ENCODE data around the gene CRY2.
"Not testable (repeated sequence)": the region's sequence is repeated elsewhere in the genome, so short reads cannot be mapped to it uniquely, and the experiment has no call there.

The CRY2 gene

DNA sequence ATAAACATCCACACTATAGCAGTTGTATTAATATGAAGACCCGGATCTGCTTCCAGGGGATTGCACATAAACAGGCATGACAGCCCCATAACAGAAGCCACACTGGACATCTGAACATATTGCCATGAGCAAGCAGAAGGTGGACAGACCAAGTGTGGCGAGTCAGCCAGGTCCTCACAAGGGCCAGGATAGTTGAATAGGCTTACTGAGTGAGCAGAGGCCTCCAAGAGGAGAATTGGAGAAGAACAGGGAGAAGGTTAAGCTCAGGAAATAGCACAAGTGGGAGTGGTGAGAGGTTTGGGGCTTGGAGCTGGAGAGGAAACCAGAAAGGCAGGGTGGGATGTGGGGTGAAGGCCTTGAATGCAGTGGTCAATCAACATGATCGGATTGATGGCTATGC lies 31.5 kb upstream of the CRY2 start:
- no peak overlapping the region for H3K9ac ChIP-seq (ENCODE audit: low read depth, low read length)
- H3K27ac ChIP-seq (ENCODE audit: low read length), result no peak overlapping the region
- no peaks in the 10 kb centered on the region for H3K9me3 ChIP-seq (ENCODE audit: insufficient read depth, low read depth, low read length)
- no peak overlapping the region for H3K4me3 ChIP-seq (ENCODE audit: low read length)
- peaks cover 4% of the 10 kb centered on the region; the same call in 1 of the 2 replicates for H3K27me3 ChIP-seq (ENCODE audit: insufficient read depth, low read length)
- H3K4me1 ChIP-seq (ENCODE audit: insufficient read depth, low read length), result peaks cover 7% of the 10 kb centered on the region; the same call in 1 of the 2 replicates
- H3K36me3 ChIP-seq (ENCODE audit: insufficient read depth, low read depth, low read length), result peaks cover 14% of the 10 kb centered on the region

DNA sequence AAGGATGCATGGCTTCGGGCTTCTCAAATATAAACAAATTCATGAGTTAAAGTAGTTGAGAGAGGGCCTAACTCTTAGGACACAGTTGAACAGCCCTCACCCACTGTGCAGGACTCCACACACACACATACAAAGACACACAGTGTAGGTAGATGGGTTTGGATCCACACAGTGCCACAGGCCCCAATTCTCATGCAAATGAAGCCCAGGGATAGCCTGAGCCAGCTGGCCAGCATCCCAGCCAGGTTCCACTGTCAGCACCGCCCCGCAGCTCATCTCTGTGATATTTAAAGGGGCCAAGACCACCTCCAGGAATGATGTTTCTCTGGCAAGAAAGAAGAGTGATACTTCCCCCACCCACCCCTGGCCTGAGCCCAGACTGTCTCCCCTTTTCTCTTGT lies 30.7 kb upstream of the CRY2 start:
- H3K27me3 ChIP-seq (ENCODE audit: insufficient read depth, low read length), result peaks cover 4% of the 10 kb centered on the region; the same call in 1 of the 2 replicates
- H3K27ac ChIP-seq (ENCODE audit: low read length), result no peak overlapping the region
- no peak overlapping the region; the same call in 1 of the 2 replicates for H3K4me3 ChIP-seq (ENCODE audit: low read length)
- H3K9me3 ChIP-seq (ENCODE audit: insufficient read depth, low read depth, low read length), result no peaks in the 10 kb centered on the region
- H3K4me1 ChIP-seq (ENCODE audit: insufficient read depth, low read length), result peaks cover 7% of the 10 kb centered on the region; the same call in 1 of the 2 replicates
- H3K9ac ChIP-seq (ENCODE audit: low read depth, low read length), result no peak overlapping the region
- H3K36me3 ChIP-seq (ENCODE audit: insufficient read depth, low read depth, low read length), result peaks cover 5% of the 10 kb centered on the region; the same call in 1 of the 2 replicates

DNA sequence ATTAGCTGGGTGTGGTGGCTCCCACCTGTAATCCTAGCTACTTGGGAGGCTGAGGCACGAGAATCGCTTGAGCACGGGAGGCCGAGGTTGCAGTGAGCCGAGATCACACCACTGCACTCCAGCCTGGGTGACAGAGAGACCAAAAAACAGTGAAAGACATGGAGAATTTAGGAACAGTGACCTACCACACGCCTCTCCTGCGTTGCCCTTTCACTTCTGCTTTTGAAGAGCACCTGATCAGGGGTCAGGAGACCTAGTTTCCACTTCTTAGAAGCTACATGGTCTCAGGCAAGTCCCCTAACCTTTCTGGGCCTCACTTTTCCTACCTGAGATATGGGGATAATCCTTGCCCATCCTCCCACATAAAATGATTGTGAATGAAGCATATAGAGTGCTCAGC lies 30.1 kb upstream of the CRY2 start:
- Histone ChIP-seq H3K9ac (ENCODE audit: low read depth, low read length) (no peak overlapping the region), H3K36me3 (ENCODE audit: insufficient read depth, low read depth, low read length) (no peaks in the 10 kb centered on the region), H3K27ac (ENCODE audit: low read length) (no peak overlapping the region), H3K27me3 (ENCODE audit: insufficient read depth, low read length) (peaks cover 4% of the 10 kb centered on the region; the same call in 1 of the 2 replicates), H3K4me1 (ENCODE audit: insufficient read depth, low read length) (peaks cover 7% of the 10 kb centered on the region; the same call in 1 of the 2 replicates), H3K9me3 (ENCODE audit: insufficient read depth, low read depth, low read length) (no peaks in the 10 kb centered on the region), H3K4me3 (ENCODE audit: low read length) (no peak overlapping the region)

DNA sequence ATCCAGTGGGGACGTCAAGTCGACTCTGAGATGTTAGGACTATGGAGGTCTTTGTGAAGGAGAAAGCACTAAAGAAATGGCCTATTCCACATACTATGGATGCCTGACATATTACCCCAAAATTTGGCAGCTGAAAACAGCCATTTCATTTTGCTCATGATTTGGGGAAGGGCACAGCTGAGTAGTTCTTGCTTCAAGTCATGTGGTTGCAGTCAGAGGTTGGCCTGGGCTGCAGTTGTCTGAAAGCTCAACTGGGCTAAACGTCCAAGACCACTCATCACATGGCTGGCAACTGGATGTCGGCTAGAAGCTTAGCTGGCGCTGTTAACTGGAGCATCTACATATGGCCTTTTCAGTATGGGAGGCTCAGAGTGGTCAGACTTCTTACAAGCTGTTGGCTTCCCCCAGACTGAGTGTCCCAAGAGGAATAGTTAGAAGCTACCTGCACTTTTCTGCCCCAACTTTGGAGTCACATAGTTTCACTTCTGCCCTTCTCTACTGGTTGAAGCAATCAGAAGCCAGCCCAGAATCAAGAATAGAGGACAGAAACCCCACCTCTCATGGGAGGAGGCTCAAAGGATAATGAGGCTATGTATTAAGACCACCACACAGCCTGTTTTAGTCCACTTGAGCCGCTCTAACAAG lies 28.2 kb upstream of the CRY2 start:
- Histone ChIP-seq H3K9me3 (ENCODE audit: insufficient read depth, low read depth, low read length) (no peaks in the 10 kb centered on the region), H3K36me3 (ENCODE audit: insufficient read depth, low read depth, low read length) (no peaks in the 10 kb centered on the region), H3K27me3 (ENCODE audit: insufficient read depth, low read length) (peaks cover 4% of the 10 kb centered on the region; the same call in 1 of the 2 replicates), H3K27ac (ENCODE audit: low read length) (no peak overlapping the region), H3K4me3 (ENCODE audit: low read length) (no peak overlapping the region), H3K4me1 (ENCODE audit: insufficient read depth, low read length) (peaks cover 7% of the 10 kb centered on the region; the same call in 1 of the 2 replicates), H3K9ac (ENCODE audit: low read depth, low read length) (no peak overlapping the region)

DNA sequence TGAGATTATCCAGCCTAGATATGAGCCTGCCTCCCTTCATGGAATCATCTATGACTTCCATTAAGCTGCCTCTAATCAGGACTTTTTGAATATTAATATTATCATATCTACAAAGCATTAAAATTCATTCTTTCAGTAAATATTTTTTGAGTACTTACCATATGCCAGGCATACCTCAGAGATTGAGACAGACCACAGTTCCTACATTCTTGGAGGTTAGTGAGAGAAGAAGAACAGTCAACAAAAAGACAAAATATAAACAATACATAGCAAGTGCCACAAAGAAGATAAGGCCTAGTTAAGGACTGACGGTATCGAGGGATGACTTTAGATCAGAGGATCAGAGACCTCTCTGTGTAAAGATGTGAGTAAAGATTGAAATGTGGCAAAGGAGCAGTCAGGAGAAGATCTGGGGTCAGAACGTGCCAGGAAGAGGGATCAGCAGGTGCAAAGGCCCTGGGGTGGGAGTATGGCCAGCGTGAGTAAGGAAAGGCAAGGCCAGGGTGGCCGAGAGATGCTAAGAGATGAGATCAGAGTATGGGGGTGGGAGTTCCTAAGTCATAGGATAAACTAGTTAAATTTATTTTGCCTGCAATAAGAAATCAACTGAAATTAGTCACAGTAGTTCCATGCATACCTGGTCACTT lies 26.9 kb upstream of the CRY2 start:
- Histone ChIP-seq H3K4me3 (ENCODE audit: low read length) (no peak overlapping the region), H3K9me3 (ENCODE audit: insufficient read depth, low read depth, low read length) (no peaks in the 10 kb centered on the region), H3K4me1 (ENCODE audit: insufficient read depth, low read length) (peaks cover 7% of the 10 kb centered on the region; the same call in 1 of the 2 replicates), H3K27ac (ENCODE audit: low read length) (no peak overlapping the region), H3K9ac (ENCODE audit: low read depth, low read length) (no peak overlapping the region), H3K36me3 (ENCODE audit: insufficient read depth, low read depth, low read length) (no peaks in the 10 kb centered on the region), H3K27me3 (ENCODE audit: insufficient read depth, low read length) (peaks cover 4% of the 10 kb centered on the region; the same call in 1 of the 2 replicates)

DNA sequence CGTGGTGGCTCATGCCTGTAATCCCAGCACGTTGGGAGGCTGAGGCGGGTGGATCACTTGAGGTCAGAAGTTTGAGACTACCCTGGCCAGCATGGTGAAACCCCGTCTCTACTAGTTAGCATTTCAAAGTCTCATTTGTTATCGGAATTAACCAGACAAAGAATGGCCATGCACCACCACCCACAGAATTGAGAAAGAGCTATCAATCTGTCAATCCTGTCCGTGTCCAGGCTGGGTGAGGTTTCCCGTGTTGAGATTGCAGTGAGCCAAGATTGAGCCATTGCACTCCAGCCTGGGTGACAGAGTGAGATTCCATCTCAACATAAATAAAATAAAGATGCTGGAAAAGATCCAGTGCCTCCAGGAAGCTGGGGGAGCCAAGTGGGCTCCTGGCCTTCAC lies 20.8 kb upstream of the CRY2 start:
- not testable (repeated sequence) for H3K9me3 ChIP-seq (ENCODE audit: insufficient read depth, low read depth, low read length); H3K36me3 ChIP-seq (ENCODE audit: insufficient read depth, low read depth, low read length); H3K4me1 ChIP-seq (ENCODE audit: insufficient read depth, low read length); H3K4me3 ChIP-seq (ENCODE audit: low read length); H3K9ac ChIP-seq (ENCODE audit: low read depth, low read length); H3K27ac ChIP-seq (ENCODE audit: low read length); H3K27me3 ChIP-seq (ENCODE audit: insufficient read depth, low read length)

DNA sequence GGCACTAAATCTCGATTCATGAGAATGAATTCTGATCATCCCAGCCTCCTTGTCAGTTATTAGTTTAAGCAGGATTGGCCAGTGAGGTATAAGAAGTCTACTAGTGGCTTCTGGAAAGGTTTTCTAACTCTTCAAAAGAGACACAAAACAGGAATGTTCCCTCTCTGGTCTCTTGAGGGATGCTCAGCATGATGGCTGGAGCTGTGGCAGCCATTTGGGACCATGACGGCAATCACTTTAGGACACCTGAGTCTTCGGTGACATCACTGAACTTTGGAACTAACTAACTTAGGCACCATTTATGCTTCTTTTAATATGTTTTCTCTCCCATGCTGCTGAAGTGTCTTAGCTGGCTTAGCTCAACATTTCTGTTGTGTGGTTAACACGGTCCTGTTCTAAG lies 20.2 kb upstream of the CRY2 start:
- Histone ChIP-seq H3K27ac (ENCODE audit: low read length) (no peak overlapping the region), H3K4me3 (ENCODE audit: low read length) (no peak overlapping the region), H3K36me3 (ENCODE audit: insufficient read depth, low read depth, low read length) (no peaks in the 10 kb centered on the region), H3K4me1 (ENCODE audit: insufficient read depth, low read length) (no peaks in the 10 kb centered on the region), H3K9ac (ENCODE audit: low read depth, low read length) (no peak overlapping the region), H3K27me3 (ENCODE audit: insufficient read depth, low read length) (no peaks in the 10 kb centered on the region), H3K9me3 (ENCODE audit: insufficient read depth, low read depth, low read length) (no peaks in the 10 kb centered on the region)

DNA sequence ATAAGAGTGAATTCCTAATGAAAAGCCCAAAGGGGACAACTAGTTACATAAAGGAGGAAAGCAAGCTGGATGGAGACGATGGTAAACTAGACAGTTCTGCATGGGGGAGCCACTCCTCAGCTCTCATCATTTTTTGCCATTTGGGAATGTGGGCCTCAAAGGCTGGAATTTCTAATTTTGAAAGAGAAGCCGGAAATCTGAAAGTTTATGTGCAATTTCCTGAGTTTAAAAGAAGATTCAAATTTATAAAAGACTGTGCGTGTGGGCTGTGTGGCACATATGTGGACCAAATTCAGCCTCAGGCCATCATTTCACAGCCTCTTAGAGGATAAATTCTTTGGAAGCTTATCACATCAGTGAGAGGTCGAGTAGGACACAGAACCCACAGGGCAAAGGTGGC lies 18.3 kb upstream of the CRY2 start:
- H3K9me3 ChIP-seq (ENCODE audit: insufficient read depth, low read depth, low read length), result no peaks in the 10 kb centered on the region
- H3K9ac ChIP-seq (ENCODE audit: low read depth, low read length), result no peak overlapping the region

DNA sequence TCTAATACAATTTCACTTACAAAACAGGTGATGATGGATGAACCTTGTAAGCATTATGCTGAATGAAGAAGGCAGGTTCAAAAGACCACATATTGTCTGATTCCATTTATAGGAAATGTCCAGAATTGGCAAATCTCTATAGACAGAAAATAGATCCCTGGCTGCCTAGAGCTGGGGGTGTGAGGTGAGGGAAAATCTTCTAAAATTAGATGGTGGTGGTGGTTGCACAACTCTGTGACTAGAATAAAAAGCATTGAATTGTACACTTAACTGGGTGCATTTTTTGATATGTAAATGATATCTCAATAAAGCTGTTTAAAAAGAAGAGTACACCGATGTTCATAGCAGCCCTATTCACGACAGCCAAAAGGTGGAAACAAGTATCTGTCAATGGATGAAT lies 16.7 kb upstream of the CRY2 start:
- Histone ChIP-seq H3K36me3 (ENCODE audit: insufficient read depth, low read depth, low read length) (no peaks in the 10 kb centered on the region), H3K9me3 (ENCODE audit: insufficient read depth, low read depth, low read length) (no peaks in the 10 kb centered on the region), H3K9ac (ENCODE audit: low read depth, low read length) (no peak overlapping the region), H3K4me3 (ENCODE audit: low read length) (no peak overlapping the region), H3K27ac (ENCODE audit: low read length) (no peak overlapping the region), H3K4me1 (ENCODE audit: insufficient read depth, low read length) (no peaks in the 10 kb centered on the region), H3K27me3 (ENCODE audit: insufficient read depth, low read length) (no peaks in the 10 kb centered on the region)

More for the DNA sequence above, 18.3 kb upstream of the CRY2 start:
- Histone ChIP-seq H3K4me1 (ENCODE audit: insufficient read depth, low read length) (no peaks in the 10 kb centered on the region), H3K27me3 (ENCODE audit: insufficient read depth, low read length) (no peaks in the 10 kb centered on the region), H3K36me3 (ENCODE audit: insufficient read depth, low read depth, low read length) (no peaks in the 10 kb centered on the region), H3K4me3 (ENCODE audit: low read length) (no peak overlapping the region), H3K27ac (ENCODE audit: low read length) (no peak overlapping the region)

DNA sequence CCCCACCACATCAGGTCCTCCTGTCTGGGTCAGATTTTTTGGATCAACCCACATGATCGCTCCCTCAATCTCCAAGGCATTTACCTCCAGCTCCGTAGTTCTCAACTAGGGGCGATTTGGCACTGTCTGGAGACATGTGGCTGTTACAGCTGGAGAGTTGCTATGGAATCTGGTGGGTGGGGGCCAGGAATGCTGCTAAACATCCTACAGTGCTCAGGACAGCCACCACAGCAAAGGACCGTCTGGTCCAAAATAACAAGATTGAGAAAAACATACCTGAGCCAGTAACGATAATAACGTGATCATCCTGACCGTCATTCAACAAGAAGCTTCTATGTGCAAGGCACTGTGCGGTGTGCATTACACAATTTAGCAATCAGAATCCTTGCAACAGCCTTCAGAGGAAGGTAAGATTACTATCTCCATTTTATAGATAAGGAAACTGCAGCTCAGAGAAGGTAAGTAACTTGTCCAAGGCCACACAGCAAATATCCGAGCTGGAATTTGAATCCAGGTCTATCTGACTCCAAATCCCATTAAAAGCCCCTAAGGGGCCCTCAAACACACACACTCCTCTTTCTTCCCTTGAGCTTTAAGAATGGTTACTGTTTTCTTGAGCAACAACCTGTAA lies 14.3 kb upstream of the CRY2 start:
- Histone ChIP-seq H3K27ac (ENCODE audit: low read length) (no peak overlapping the region), H3K9ac (ENCODE audit: low read depth, low read length) (no peak overlapping the region)

DNA sequence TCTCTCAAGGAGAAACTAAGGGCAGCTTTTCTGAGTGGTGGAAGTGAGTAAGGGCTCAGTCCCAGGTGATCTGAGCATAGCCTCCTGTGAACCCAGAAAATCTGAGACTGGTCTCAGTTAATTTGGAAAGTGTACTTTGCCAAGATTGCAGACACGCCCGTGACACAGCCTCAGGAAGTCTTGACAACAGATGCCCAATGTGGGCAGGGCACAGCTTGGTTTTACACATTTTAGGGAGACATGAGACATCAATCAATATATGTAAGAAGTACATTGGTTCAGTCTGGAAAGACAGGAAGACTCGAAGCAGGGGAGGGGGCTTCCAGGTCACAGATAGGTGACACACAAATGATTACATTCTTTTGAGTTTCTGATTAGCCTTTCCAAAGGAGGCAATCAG lies 13.5 kb upstream of the CRY2 start:
- Histone ChIP-seq H3K9ac (ENCODE audit: low read depth, low read length) (no peak overlapping the region), H3K4me3 (ENCODE audit: low read length) (no peak overlapping the region), H3K4me1 (ENCODE audit: insufficient read depth, low read length) (no peaks in the 10 kb centered on the region), H3K9me3 (ENCODE audit: insufficient read depth, low read depth, low read length) (no peaks in the 10 kb centered on the region), H3K27me3 (ENCODE audit: insufficient read depth, low read length) (no peaks in the 10 kb centered on the region), H3K27ac (ENCODE audit: low read length) (no peak overlapping the region), H3K36me3 (ENCODE audit: insufficient read depth, low read depth, low read length) (no peaks in the 10 kb centered on the region)

More for the DNA sequence above, 14.3 kb upstream of the CRY2 start:
- H3K36me3 ChIP-seq (ENCODE audit: insufficient read depth, low read depth, low read length), result no peaks in the 10 kb centered on the region
- H3K27me3 ChIP-seq (ENCODE audit: insufficient read depth, low read length), result no peaks in the 10 kb centered on the region
- no peaks in the 10 kb centered on the region for H3K4me1 ChIP-seq (ENCODE audit: insufficient read depth, low read length)
- no peak overlapping the region for H3K4me3 ChIP-seq (ENCODE audit: low read length)
- H3K9me3 ChIP-seq (ENCODE audit: insufficient read depth, low read depth, low read length), result no peaks in the 10 kb centered on the region

DNA sequence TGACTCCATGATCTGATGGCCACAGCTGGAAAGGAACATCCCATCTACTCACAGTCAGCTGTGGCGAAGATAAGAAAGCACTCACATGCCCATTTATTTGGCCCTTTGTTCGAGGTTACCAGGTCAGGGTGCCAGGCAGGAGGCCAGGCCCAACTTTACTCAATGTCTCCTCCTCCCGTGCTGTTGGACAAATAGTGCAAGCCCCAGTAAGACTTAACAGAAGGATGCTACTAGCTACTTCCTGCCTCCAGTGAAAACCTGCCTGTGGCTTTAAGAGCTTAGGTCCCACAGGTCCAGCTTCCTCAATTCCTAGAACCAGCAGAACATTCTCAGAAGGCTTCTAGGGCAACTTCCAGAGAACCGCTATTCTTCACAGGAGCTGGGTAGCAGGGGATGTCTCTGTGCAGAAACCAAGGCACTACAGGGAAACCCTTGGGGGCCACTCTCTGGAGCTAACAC lies 12.9 kb upstream of the CRY2 start:
- Histone ChIP-seq H3K9ac (ENCODE audit: low read depth, low read length) (no peak overlapping the region), H3K4me1 (ENCODE audit: insufficient read depth, low read length) (no peaks in the 10 kb centered on the region), H3K4me3 (ENCODE audit: low read length) (no peak overlapping the region), H3K27me3 (ENCODE audit: insufficient read depth, low read length) (no peaks in the 10 kb centered on the region), H3K27ac (ENCODE audit: low read length) (no peak overlapping the region), H3K9me3 (ENCODE audit: insufficient read depth, low read depth, low read length) (no peaks in the 10 kb centered on the region), H3K36me3 (ENCODE audit: insufficient read depth, low read depth, low read length) (no peaks in the 10 kb centered on the region)
